Measurements from ENCODE around the gene STK24. TPM values are rescaled to one million over a fixed set of nuclear protein-coding genes. Genes with fewer than 3 reads are reported as not detected.
A peak's percentile ranks its signal among the peaks of the same experiment; 100 is the strongest.

The STK24 gene
- total and polyA plus RNA-seq, 2 of the 8 experiments (the other 6 are each of a cell fraction or from before 2014, with no cell fraction given) = 62.8 to 143 TPM

- peaks cover 0 to 6% (median 2%) of the 10 kb centered on the region in 4 experiments; a peak in 3 of 8 replicates for H3K36me3 ChIP-seq (ENCODE audit: control insufficient read depth in 2 of 4, insufficient read depth in 4 of 4, low read length in 3 of 4)
- H3K4ac ChIP-seq (replicated peaks; ENCODE audit: insufficient read length, low read depth, low read length) = no peak overlapping the region
- no peak overlapping the region for H3K23ac ChIP-seq (ENCODE audit: insufficient read length)
- H3K79me2 ChIP-seq (ENCODE audit: control insufficient read depth in 1 of 2, insufficient read depth in 2 of 2, low read length in 2 of 2) = no peaks in the 10 kb centered on the region
- ChIA-PET POLR2A (ENCODE audit: partially characterized antibody) (no interaction called here), CTCF (ENCODE audit: partially characterized antibody) (interaction anchor here (0.5 to 2.0 kb wide), 5 partner anchors 11 to 374 kb away, joined by 3 to 8 read pairs (median 4); no protein-coding TSS in a partner anchor)
- H3K27me3 ChIP-seq (replicated peaks in 1 of 4; ENCODE audit: control insufficient read depth in 3 of 4, extremely low read depth in 1 of 4, insufficient read depth in 3 of 4, low read length in 3 of 4) = no peaks in the 10 kb centered on the region
- H3K27ac ChIP-seq (ENCODE audit: low read depth, low read length) = no peak overlapping the region
- H2BK120ac ChIP-seq (replicated peaks; ENCODE audit: low read depth, low read length) = no peak overlapping the region
- no peak overlapping the region for H2AK5ac ChIP-seq (ENCODE audit: low read depth, low read length)
- H3K56ac ChIP-seq (replicated peaks; ENCODE audit: insufficient read length, low read depth, low read length) = no peak overlapping the region
- H2AFZ ChIP-seq (ENCODE audit: low read length) = no peak overlapping the region
- no peak overlapping the region for H2BK12ac ChIP-seq (ENCODE audit: low read depth, low read length)
- H3K4me2 ChIP-seq (ENCODE audit: insufficient read depth in 1 of 2, low read depth in 2 of 2, low read length in 2 of 2) = no peak overlapping the region
- WGBS, 2 experiments (ENCODE audit: extremely low coverage in 1 of 2, insufficient coverage in 1 of 2, insufficient read length in 1 of 2, insufficient replicate concordance in 2 of 2, low coverage in 1 of 2, low lambda C conversion rate in 2 of 2, missing lambda C conversion rate in 1 of 2) = 93% methylated on average over 9 of the region's 9 CpGs; no CpG with 5 or more reads in 1 of the 2 experiments
- H2BK15ac ChIP-seq (ENCODE audit: low read length) = no peak overlapping the region
- no peak overlapping the region for H3K4me3 ChIP-seq (ENCODE audit: extremely low read depth in 1 of 4, insufficient read depth in 2 of 4, low read depth in 3 of 4, low read length in 4 of 4)
- H3K14ac ChIP-seq (ENCODE audit: insufficient read length) = no peak overlapping the region
- no peak overlapping the region for H3K9ac ChIP-seq (replicated peaks in 1 of 4; ENCODE audit: extremely low read depth in 1 of 4, low read depth in 3 of 4, low read length in 3 of 4)
- TF ChIP-seq PHF8 (conservative IDR thresholded peaks at IDR 0.05; ENCODE audit: low read depth, low read length) (no peak), SIX5 (IDR thresholded peaks at IDR 0.05; ENCODE audit: low read depth, low read length) (no peak), CTBP2 (IDR thresholded peaks at IDR 0.05; ENCODE audit: borderline replicate concordance, insufficient read depth, insufficient read length, low read length) (no peak), RNF2 (IDR thresholded peaks at IDR 0.05; ENCODE audit: borderline replicate concordance, low read depth, low read length, missing control alignments, poor library complexity, severe bottlenecking) (no peak), TBP (IDR thresholded peaks at IDR 0.05; ENCODE audit: low read depth, low read length) (no peak), ASH2L (IDR thresholded peaks at IDR 0.05; ENCODE audit: low read length) (no peak), NANOG (IDR thresholded peaks at IDR 0.05; ENCODE audit: insufficient read depth, low read depth, low read length, poor library complexity, severe bottlenecking) (no peak), SIRT6 (IDR thresholded peaks at IDR 0.05; ENCODE audit: low read length) (no peak)
- H3K23me2 ChIP-seq (ENCODE audit: low read depth, low read length) = no peaks in the 10 kb centered on the region
- no peaks in the 10 kb centered on the region for H3K4me1 ChIP-seq (replicated peaks in 1 of 4; ENCODE audit: control insufficient read depth in 3 of 4, insufficient read depth in 4 of 4, low read length in 3 of 4)
- H4K8ac ChIP-seq (ENCODE audit: extremely low read depth, insufficient read depth, low read length) = peak overlapping the region; percentile 36; the same call in 1 of the 2 replicates
- H3K79me1 ChIP-seq (ENCODE audit: low read depth, low read length) = no peaks in the 10 kb centered on the region
- no peak overlapping the region for H2BK5ac ChIP-seq (ENCODE audit: low read depth, low read length)
- H3K9me3 ChIP-seq (ENCODE audit: insufficient read depth in 2 of 2, low read depth in 1 of 2, low read length in 1 of 2) = no peaks in the 10 kb centered on the region
- no peak overlapping the region for H2BK20ac ChIP-seq (ENCODE audit: low read length)
- no peak overlapping the region for H4K5ac ChIP-seq (ENCODE audit: insufficient read length, low read depth, low read length)
- H4K20me1 ChIP-seq (replicated peaks in 1 of 2; ENCODE audit: control insufficient read depth in 1 of 2, insufficient read depth in 2 of 2, low read length in 2 of 2) = no peaks in the 10 kb centered on the region
- no peak overlapping the region for H3K18ac ChIP-seq (ENCODE audit: extremely low read depth, low read length)
- DNase-seq (ENCODE audit: low read depth in 1 of 2, low spot score in 2 of 2) (no peak), FAIRE-seq (no peak)
- H4K91ac ChIP-seq (replicated peaks; ENCODE audit: insufficient read length, low read length) = no peak overlapping the region
Observed at GRCh38 chr13:98406971-98407370, 169.9 kb downstream of the STK24 start.
